Dermis microvascular lymphatic vessel endothelial cell (primary cell): ENCODE measurements around the gene IKZF2. TPM values are rescaled to one million over a fixed set of nuclear protein-coding genes. Genes with fewer than 3 reads are reported as not detected.

Experiments used
- DNase-seq, 2 donors: peaks; one replicate each; pipeline versions ENCODE4 v3.0.0 to v3.0.0-alpha.2; 2010; ENCODE audit warnings: low read depth in 2 of 2
- total RNA-seq: library from RNA; depleted of rRNA; stranded (reverse); fragments of >200 nt; gene quantifications from 2 replicates; pipeline ENCODE4 v1.2.1, GENCODE V29; 2014

Gene IKZF2
- total RNA-seq, 1 donor from 2014 or later, result 0.51 TPM

DNA sequence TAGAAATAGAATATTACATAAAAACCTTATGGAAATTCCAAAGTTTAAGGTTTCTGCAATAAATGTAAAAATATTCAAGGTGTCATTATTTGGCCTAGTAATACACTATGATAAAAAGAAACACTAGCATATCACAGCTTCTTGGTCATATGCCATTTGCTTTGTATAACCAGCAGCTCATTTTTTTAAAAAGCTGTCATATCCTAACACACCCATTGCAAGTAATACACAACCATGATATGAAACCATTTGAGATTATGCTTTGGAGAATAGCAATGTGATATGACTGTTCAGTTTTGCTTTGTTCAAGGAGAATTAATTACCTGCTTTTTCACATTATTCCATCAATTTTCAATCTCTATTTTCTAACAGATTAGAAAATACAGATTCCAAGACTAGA is 149.0 kb downstream of the IKZF2 start:
- DNase-seq, result no peak

GRCh38 chr2:213001297-213001910 is 150.0 kb downstream of the IKZF2 start:
- DNase-seq, result no peak

DNA sequence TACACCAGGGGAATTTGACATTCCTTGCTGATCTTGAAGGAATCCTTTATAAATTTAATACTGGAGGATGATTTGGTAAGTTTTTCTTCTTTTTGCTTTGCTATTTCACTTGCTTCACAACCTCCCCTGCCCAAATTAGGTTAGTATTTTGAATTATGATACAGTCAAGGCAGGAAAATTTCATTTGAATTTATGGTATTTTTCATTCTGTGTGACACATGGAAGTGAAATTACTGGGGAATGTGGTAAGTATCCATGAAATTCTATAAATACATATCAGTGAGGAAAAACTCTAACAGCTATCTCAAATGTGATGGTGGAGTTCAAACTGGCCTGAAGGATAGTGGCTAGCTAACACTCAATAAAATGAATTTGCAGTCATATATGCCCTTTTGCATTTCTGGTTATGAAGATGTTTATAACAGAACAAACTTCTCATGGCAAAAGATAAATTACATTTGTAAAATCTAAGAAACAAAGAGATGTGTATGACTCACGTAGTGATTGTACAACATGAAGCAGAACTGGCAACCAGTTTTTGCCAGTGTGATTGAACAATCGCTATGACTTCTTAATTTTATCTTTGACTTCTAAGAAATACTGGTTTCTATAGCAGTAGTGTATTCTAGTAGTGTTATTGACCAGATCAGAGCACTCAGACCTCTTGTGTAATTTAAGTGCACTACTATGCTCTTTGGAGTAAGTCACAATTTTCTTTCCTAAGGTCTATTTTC is 152.6 kb downstream of the IKZF2 start:
- DNase-seq, result no peak

GRCh38 chr2:212997526-212998020 is 153.8 kb downstream of the IKZF2 start:
- no peak for DNase-seq

- no peak for DNase-seq
These were observed 155.5 kb downstream of the IKZF2 start for GRCh38 chr2:212995920-212996319.

- no peak for DNase-seq
These were observed 156.4 kb downstream of the IKZF2 start for GRCh38 chr2:212994976-212995375.

GRCh38 chr2:212991120-212991519 is 160.3 kb downstream of the IKZF2 start:
- DNase-seq, result no peak

- DNase-seq, result no peak
These were observed 160.7 kb downstream of the IKZF2 start for GRCh38 chr2:212990697-212991096.

DNA sequence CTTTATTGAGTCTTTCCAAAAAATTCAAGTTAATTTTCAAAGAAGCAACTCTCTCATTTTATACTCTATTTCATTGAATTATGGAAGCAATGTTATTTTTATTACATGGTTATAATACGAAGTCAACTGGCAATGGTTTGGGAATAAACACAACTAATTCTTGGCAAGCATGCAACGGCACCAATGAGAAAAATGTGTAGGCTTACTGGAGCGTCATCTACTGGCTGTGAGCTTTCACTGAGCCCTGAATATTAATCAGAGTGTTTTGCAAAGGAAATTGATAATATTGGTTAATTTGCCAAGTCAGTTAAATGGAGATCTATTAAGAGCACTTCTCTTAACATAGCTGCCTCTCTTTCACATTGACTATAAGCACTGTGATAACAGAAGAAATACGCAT is 163.9 kb downstream of the IKZF2 start:
- DNase-seq, result no peak

DNA sequence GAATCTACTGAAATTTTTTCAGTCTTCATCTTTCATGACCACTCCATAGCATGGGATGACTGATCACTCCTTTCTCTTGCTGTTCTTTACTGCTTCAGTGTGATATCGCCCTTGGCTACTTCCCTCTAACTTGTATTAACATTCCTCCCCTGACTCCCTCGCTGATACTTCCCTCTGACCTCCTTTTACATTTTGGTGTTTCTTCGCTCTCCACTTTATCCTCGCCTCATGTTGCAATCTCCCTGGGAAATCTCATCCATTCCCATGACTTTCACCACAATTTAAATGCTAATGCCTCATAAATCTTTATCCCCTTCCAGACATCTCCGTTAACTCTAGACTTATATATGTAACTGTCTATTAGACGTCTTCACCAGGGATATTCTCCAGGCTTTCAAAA is 167.3 kb downstream of the IKZF2 start:
- no peak for DNase-seq

- no peak for DNase-seq
These were observed 171.6 kb downstream of the IKZF2 start for GRCh38 chr2:212979799-212980198.

GRCh38 chr2:212979046-212979612 is 172.3 kb downstream of the IKZF2 start:
- no peak for DNase-seq

- no peak for DNase-seq
These were observed 174.3 kb downstream of the IKZF2 start for GRCh38 chr2:212977152-212977551.

DNA sequence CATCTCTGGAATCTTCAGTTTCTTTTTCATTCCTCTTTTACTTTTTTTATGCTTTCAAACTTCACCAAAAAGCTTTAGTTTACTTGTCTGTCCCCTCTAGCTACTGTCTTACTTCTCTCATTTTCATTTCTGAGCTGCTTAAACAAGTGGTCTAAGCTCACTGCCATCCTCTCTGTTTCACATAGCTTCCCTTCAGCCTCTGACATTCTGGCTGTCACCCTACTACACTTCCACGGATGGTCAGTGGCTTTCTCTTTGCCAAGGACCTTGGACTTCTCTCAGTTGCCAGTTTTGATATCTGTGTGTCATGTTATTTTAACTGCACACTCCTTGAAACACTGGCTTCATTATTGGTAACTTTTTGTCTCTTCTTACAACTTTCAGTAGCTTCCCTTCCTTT is 176.1 kb downstream of the IKZF2 start:
- DNase-seq, result no peak

GRCh38 chr2:212974692-212975091 is 176.7 kb downstream of the IKZF2 start:
- no peak for DNase-seq

- DNase-seq, result no peak
These were observed 178.1 kb downstream of the IKZF2 start for GRCh38 chr2:212973347-212973746.

DNA sequence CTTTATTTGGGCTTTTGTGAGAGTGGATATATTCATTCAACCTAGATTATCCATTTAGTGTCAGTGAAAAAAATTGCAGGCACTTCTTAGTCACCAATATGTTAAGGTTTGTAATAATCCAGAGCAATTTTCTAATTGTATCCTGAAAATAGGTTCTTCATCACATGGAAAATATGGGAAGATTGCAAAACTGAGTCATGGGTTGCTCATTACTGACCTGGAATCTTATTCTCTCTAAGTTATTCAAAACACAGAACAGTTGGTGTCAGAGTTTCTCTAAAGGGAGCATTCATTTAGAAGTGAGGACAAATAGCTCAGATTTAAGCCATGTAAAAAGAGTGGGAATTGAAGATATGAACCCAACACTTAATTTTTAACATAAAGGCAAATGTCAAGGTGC is 181.3 kb downstream of the IKZF2 start:
- no peak for DNase-seq

GRCh38 chr2:212968284-212969081 is 182.9 kb downstream of the IKZF2 start:
- no peak for DNase-seq

GRCh38 chr2:212966884-212967283 is 184.5 kb downstream of the IKZF2 start:
- DNase-seq, result no peak

DNA sequence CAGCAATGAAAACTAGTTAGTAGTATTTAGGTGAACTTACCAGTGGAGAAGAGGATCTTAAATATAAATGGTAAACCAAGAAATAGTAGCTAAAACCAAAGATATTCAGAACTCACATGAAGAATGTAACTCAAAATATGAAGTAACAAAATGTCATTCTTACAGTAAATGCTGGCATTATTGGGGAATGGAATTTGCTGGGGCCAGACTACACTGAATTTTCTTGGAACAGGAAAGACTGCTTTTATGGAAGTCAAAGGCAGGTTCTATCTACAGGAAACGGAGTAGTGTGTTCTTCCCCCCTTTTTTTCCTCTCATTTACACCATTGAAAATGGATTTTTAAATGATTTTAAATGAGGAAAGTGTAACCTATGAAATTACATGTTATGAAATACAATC is 188.7 kb downstream of the IKZF2 start:
- DNase-seq, result peak in 1 of 2 donors; percentile 0

DNA sequence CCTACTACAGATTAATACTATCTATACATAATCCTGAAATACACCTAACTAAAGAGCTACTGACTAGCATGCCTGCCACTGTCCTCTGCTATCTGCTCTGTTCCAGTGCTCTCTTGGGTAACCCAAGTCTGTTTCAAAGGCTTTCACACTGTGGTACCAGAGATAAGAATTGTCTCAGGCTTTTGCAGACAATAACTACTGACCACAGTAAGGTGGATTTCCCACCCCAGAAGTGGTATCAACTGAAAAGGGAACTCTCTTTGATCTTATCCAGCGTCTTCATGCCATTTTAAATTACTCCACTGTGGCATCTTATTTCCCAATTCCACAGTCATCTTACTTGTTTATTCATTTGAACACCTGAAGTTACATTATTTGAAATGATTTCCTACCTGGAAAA is 190.2 kb downstream of the IKZF2 start:
- DNase-seq, result no peak

DNA sequence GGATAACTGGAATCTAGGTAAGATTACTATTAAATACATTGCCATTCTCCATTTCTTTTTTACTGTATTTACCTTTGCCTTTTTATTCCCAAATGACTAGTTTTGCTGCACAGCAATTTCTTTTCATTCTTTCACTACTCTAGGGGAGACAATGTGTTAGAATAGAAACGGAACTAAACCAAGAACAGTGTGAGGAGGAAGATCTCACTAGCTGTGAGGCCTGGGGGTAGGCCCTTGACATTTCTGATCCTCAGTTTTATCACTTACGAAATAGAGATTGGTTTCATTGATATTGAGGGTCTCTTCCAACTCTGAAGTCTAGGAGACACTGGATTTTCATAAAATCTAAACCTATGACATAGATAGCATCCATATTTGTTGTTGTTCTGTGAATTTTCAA is 191.1 kb downstream of the IKZF2 start:
- no peak for DNase-seq
